Measurements from ENCODE around the gene SCAMP2. TPM values are rescaled to one million over a fixed set of nuclear protein-coding genes. Genes with fewer than 3 reads are reported as not detected.

SCAMP2 gene
- total RNA-seq, 2 donors from 2014 or later, result 47.5 to 50.9 TPM

DNA sequence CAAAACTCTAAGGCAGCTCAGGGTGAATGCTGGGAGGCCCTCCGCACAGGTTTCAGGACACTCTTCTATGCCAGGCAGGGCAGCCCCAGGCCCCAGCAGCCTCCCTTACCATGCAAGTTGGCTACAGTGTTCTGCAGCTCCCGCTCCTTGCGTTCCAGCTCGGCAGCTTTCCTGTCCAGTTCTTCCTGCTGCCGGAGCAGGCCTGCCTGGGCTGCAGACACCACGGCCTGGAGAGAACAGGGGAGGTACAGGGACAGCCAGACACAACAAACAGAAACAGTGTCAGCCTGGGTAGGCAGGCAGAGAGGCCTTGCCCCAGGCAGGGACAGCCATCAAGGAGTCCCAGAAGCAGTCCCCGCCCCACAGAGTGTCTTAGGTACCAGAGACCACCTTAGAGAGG is 21.2 kb downstream of the SCAMP2 start:
- peaks cover 33% of the 10 kb centered on the region for H3K36me3 ChIP-seq (ENCODE audit: control insufficient read depth, insufficient read depth, low read length)
- no peak overlapping the region for H3K9ac ChIP-seq (ENCODE audit: extremely low read depth, low read length, poor library complexity, severe bottlenecking)
- H3K9me3 ChIP-seq (ENCODE audit: control insufficient read depth, low read length), result no peaks in the 10 kb centered on the region
- Mint-ChIP-seq H3K27me3 (ENCODE audit: insufficient read depth) (no peaks in the 10 kb centered on the region), H3K9me3 (no peaks in the 10 kb centered on the region), H3K36me3 (ENCODE audit: low read depth) (peaks cover 41% of the 10 kb centered on the region), H3K27ac (no peak overlapping the region), H3K4me3 (no peak overlapping the region), H3K4me1 (no peaks in the 10 kb centered on the region)
- H3K4me3 ChIP-seq (ENCODE audit: low read length), result no peak overlapping the region
- H3K27ac ChIP-seq (ENCODE audit: low read depth, low read length), result no peak overlapping the region
- DNase-seq, result no peak
- WGBS, 2 experiments (ENCODE audit: insufficient coverage in 1 of 2, insufficient read length in 1 of 2), result 95 to 96% methylated on average over 4 to 7 of the region's 7 CpGs
- no peaks in the 10 kb centered on the region for H3K4me1 ChIP-seq (ENCODE audit: control insufficient read depth, insufficient read depth, low read length)
- no peaks in the 10 kb centered on the region for H3K27me3 ChIP-seq (ENCODE audit: control insufficient read depth, insufficient read depth, low read length, poor library complexity, severe bottlenecking)
- TF ChIP-seq, protein P1, sequence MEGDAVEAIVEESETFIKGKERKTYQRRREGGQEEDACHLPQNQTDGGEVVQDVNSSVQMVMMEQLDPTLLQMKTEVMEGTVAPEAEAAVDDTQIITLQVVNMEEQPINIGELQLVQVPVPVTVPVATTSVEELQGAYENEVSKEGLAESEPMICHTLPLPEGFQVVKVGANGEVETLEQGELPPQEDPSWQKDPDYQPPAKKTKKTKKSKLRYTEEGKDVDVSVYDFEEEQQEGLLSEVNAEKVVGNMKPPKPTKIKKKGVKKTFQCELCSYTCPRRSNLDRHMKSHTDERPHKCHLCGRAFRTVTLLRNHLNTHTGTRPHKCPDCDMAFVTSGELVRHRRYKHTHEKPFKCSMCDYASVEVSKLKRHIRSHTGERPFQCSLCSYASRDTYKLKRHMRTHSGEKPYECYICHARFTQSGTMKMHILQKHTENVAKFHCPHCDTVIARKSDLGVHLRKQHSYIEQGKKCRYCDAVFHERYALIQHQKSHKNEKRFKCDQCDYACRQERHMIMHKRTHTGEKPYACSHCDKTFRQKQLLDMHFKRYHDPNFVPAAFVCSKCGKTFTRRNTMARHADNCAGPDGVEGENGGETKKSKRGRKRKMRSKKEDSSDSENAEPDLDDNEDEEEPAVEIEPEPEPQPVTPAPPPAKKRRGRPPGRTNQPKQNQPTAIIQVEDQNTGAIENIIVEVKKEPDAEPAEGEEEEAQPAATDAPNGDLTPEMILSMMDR (conservative IDR thresholded peaks at IDR 0.05), result no peak

DNA sequence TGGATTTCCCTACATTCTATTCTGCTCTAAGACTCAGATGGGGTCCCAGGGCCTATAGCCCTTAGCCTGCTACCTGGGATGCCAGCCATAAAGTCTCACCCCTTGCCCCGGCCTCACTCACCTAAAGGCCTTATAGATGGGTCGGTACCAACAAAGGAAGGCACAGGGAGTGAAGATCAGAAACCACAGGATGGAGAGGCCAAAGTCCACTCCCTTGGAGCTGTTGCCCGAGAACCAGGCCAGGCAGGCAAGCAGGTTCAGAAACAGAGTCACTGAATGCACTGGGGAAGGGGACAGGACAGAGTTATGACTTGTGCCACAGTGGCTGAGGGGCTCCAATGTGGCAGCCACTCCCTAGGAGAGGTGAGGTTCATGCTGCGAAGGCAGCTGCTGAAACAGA is 22.8 kb downstream of the SCAMP2 start:
- no peak for DNase-seq
- Mint-ChIP-seq H3K4me3 (no peak overlapping the region), H3K4me1 (no peaks in the 10 kb centered on the region), H3K9me3 (no peaks in the 10 kb centered on the region), H3K27me3 (ENCODE audit: insufficient read depth) (no peaks in the 10 kb centered on the region), H3K27ac (no peak overlapping the region), H3K36me3 (ENCODE audit: low read depth) (peaks cover 47% of the 10 kb centered on the region)
- Histone ChIP-seq H3K9ac (ENCODE audit: extremely low read depth, low read length, poor library complexity, severe bottlenecking) (no peak overlapping the region), H3K4me1 (ENCODE audit: control insufficient read depth, insufficient read depth, low read length) (no peaks in the 10 kb centered on the region), H3K9me3 (ENCODE audit: control insufficient read depth, low read length) (no peaks in the 10 kb centered on the region), H3K27ac (ENCODE audit: low read depth, low read length) (no peak overlapping the region), H3K27me3 (ENCODE audit: control insufficient read depth, insufficient read depth, low read length, poor library complexity, severe bottlenecking) (no peaks in the 10 kb centered on the region), H3K4me3 (ENCODE audit: low read length) (no peak overlapping the region), H3K36me3 (ENCODE audit: control insufficient read depth, insufficient read depth, low read length) (peaks cover 37% of the 10 kb centered on the region)
- 86 to 93% methylated on average over 3 to 4 of the region's 4 CpGs for WGBS, 2 experiments (ENCODE audit: insufficient coverage in 1 of 2, insufficient read length in 1 of 2)
- TF ChIP-seq, protein P1 (conservative IDR thresholded peaks at IDR 0.05), result no peak

DNA sequence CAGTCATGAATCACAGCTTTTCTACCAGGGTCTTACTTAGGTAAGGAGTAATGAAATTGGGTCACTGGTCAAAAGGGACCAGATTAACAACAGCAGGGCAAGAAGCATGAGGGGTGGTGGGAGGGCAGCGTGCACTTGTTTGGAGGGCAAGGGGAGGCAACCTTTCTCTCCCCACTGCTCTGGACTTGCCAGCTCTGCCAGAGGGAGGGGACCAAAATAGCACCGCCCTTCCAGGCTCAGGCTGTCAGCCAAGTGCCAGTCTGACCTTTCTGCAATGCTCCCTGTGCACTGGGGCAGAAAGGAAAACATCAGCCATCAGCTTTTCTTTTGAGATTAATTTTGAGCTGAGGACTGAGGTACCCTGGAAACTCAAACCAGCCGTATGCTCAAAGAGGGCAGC is 25.7 kb downstream of the SCAMP2 start:
- TF ChIP-seq, protein P1 (conservative IDR thresholded peaks at IDR 0.05), result no peak
- Mint-ChIP-seq H3K36me3 (ENCODE audit: low read depth) (peaks cover 49% of the 10 kb centered on the region), H3K4me1 (peaks cover 9% of the 10 kb centered on the region), H3K27ac (no peak overlapping the region), H3K4me3 (no peak overlapping the region), H3K27me3 (ENCODE audit: insufficient read depth) (no peaks in the 10 kb centered on the region), H3K9me3 (no peaks in the 10 kb centered on the region)
- Histone ChIP-seq H3K4me3 (ENCODE audit: low read length) (no peak overlapping the region), H3K27me3 (ENCODE audit: control insufficient read depth, insufficient read depth, low read length, poor library complexity, severe bottlenecking) (no peaks in the 10 kb centered on the region), H3K9me3 (ENCODE audit: control insufficient read depth, low read length) (no peaks in the 10 kb centered on the region), H3K36me3 (ENCODE audit: control insufficient read depth, insufficient read depth, low read length) (peaks cover 27% of the 10 kb centered on the region), H3K9ac (ENCODE audit: extremely low read depth, low read length, poor library complexity, severe bottlenecking) (no peak overlapping the region), H3K27ac (ENCODE audit: low read depth, low read length) (no peak overlapping the region), H3K4me1 (ENCODE audit: control insufficient read depth, insufficient read depth, low read length) (no peaks in the 10 kb centered on the region)
- no peak for DNase-seq
- 80 to 94% methylated on average over 1 to 3 of the region's 3 CpGs for WGBS, 2 experiments (ENCODE audit: insufficient coverage in 1 of 2, insufficient read length in 1 of 2)
